PC-3 (cell line): ENCODE results near the gene CARMIL1. TPM values are rescaled to one million over a fixed set of nuclear protein-coding genes. Genes with fewer than 3 reads are reported as not detected.

Experiments
- ATAC-seq: fragments of 200-7000 bp; cut with Tn5 transposase; 2 replicates; pipeline ENCODE4 v1.9.1; 2020; ENCODE audit warnings: mild to moderate bottlenecking, moderate library complexity
- BruUV-seq: library from RNA; stranded (reverse); fragments of 400-500 nt; replicated peaks from 2 replicates; lab custom pipeline; 2021; lab: Mats Ljungman, UMichigan
- CTCF ChIA-PET: fragments of 300-600 bp; sonication (Branson Sonifier 250); formaldehyde crosslinking; loops from one replicate; lab custom pipeline; 2022; ENCODE audit warnings: antibody characterized with exemption; lab: Charles Lee
- POLR2A ChIA-PET: fragments of 300-600 bp; sonication (Branson Sonifier 250); formaldehyde crosslinking; loops from one replicate; lab custom pipeline; 2022; ENCODE audit warnings: antibody characterized with exemption; ENCODE audit not compliant: unreplicated experiment; lab: Charles Lee
- DNase-seq: peaks from one replicate; pipeline ENCODE4 v3.0.0-alpha.2; 2015
- H2AFZ ChIP-seq: fragments of 300-600 bp; sonication (generic); 2 replicates; pipeline ENCODE4 v1.6.0; 2016; ENCODE audit warnings: antibody characterized with exemption, low read length
- H3F3A ChIP-seq: fragments of 300-600 bp; sonication (generic); one replicate; pipeline ENCODE4 v1.6.0; 2017; ENCODE audit warnings: antibody characterized with exemption, low read length, control low read depth, mild to moderate bottlenecking; ENCODE audit not compliant: unreplicated experiment
- H3K27ac ChIP-seq: fragments of 300-600 bp; sonication (generic); 2 replicates; pipeline ENCODE4 v1.5.1; 2016; ENCODE audit warnings: mild to moderate bottlenecking, low read length
- H3K27me3 ChIP-seq: fragments of 300-600 bp; sonication (generic); 2 replicates; pipeline ENCODE4 v1.6.1; 2016; ENCODE audit warnings: low read length, mixed read lengths
- H3K36me3 ChIP-seq: fragments of 300-600 bp; sonication (generic); 2 replicates; pipeline ENCODE4 v1.6.1; 2016; ENCODE audit warnings: low read depth, mixed run types, low read length, mixed read lengths
- H3K4me1 ChIP-seq: fragments of 300-600 bp; sonication (generic); 2 replicates; pipeline ENCODE4 v1.5.1; 2016; ENCODE audit warnings: low read length; ENCODE audit not compliant: insufficient read depth
- H3K4me2 ChIP-seq: fragments of 300-600 bp; sonication (generic); 2 replicates; pipeline ENCODE4 v1.6.0; 2016; ENCODE audit warnings: low read length
- H3K4me3 ChIP-seq: fragments of 300-600 bp; sonication (generic); 2 replicates; pipeline ENCODE4 v1.5.1; 2016; ENCODE audit warnings: mild to moderate bottlenecking, low read length, mixed read lengths
- H3K79me2 ChIP-seq: fragments of 300-600 bp; sonication (generic); 2 replicates; pipeline ENCODE4 v1.6.1; 2017; ENCODE audit warnings: low read length, mixed read lengths
- H3K9ac ChIP-seq: fragments of 300-600 bp; sonication (generic); 2 replicates; pipeline ENCODE4 v1.6.0; 2016; ENCODE audit warnings: mild to moderate bottlenecking, low read length
- H3K9me2 ChIP-seq: fragments of 300-600 bp; sonication (generic); replicated peaks from 2 replicates; pipeline ENCODE4 v1.6.1; 2016; ENCODE audit warnings: mixed run types, low read length, mixed read lengths
- H3K9me3 ChIP-seq: fragments of 300-600 bp; sonication (generic); 2 replicates; pipeline ENCODE4 v1.6.1; 2016; ENCODE audit warnings: low read length, mixed read lengths
- H4K20me1 ChIP-seq: fragments of 300-600 bp; sonication (generic); 2 replicates; pipeline ENCODE4 v1.6.1; 2016; ENCODE audit warnings: low read length, mixed read lengths
- EZH2 ChIP-seq: fragments of 300-600 bp; sonication (generic); IDR thresholded peaks from one replicate; pipeline ENCODE4 v1.6.1; 2017; ENCODE audit warnings: antibody characterized with exemption, mild to moderate bottlenecking, low read length; ENCODE audit not compliant: unreplicated experiment
- EZH2phosphoT487 ChIP-seq: fragments of 300-600 bp; sonication (generic); IDR thresholded peaks from 2 replicates; pipeline ENCODE4 v1.6.1; 2018; ENCODE audit warnings: mild to moderate bottlenecking, antibody characterized with exemption, low read length, borderline replicate concordance
- intact Hi-C: fragments of 100-400 bp; cut with micrococcal nuclease; formaldehyde crosslinking; loops from 2 replicates; pipeline ENCODE4 v1.9.0; 2023
- total RNA-seq: library from RNA; depleted of rRNA; stranded (reverse); fragments of >200 nt; gene quantifications from 2 replicates; pipeline ENCODE4 v1.2.3, GENCODE V29; 2014
- TF ChIP-seq, protein P1 (sequence below): fragments of 300-600 bp; sonication (generic); conservative IDR thresholded peaks from 2 replicates; pipeline ENCODE4 v1.5.1; 2017; ENCODE audit warnings: antibody characterized with exemption, low read depth, mild to moderate bottlenecking, low read length

CARMIL1 gene
- total RNA-seq, 1 experiment from 2014 or later = 22.0 TPM

DNA sequence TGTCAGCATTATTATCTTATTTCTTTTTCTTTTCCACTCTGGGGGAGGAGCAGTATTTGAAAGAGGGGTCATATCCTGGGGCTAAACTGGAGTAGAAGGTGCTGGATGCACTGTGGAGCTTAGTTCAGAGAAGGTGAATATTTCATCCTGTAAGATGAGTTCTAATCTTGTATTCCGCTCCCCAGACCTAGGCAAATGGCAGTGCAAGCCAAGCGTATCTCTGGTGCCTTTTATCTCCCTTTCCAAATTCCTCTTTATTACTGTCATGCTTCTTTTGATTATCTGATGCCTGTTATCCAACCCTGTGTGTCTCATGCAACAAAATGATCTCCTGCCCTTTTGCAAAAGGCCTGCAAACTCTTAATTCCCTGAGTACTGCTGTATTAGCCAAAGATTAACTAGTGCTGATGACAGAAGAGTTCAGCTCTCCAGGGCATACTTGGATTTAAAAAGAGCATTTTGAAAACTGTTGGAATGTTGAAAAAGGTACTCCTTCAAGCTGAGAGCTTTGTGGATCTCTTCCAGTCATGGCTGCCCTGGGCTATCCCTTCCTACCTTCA, 138.0 kb downstream of the CARMIL1 start:
- no peak overlapping the region for H3K27ac ChIP-seq
- ChIA-PET CTCF (interaction anchor here (0.6 kb wide), 1 partner anchor 1696 kb away, joined by 4 read pairs; no protein-coding TSS in a partner anchor), POLR2A (interaction anchor here (0.5 kb wide), 1 partner anchor 138 kb away, joined by 18 read pairs; the partner anchor contains the start of gene CARMIL1)
- no peak overlapping the region for H2AFZ ChIP-seq
- intact Hi-C loops = no loop called here
- DNase-seq = no peak
- no peak overlapping the region for H3K4me3 ChIP-seq
- H3K9me3 ChIP-seq = no peaks in the 10 kb centered on the region
- TF ChIP-seq, protein P1, sequence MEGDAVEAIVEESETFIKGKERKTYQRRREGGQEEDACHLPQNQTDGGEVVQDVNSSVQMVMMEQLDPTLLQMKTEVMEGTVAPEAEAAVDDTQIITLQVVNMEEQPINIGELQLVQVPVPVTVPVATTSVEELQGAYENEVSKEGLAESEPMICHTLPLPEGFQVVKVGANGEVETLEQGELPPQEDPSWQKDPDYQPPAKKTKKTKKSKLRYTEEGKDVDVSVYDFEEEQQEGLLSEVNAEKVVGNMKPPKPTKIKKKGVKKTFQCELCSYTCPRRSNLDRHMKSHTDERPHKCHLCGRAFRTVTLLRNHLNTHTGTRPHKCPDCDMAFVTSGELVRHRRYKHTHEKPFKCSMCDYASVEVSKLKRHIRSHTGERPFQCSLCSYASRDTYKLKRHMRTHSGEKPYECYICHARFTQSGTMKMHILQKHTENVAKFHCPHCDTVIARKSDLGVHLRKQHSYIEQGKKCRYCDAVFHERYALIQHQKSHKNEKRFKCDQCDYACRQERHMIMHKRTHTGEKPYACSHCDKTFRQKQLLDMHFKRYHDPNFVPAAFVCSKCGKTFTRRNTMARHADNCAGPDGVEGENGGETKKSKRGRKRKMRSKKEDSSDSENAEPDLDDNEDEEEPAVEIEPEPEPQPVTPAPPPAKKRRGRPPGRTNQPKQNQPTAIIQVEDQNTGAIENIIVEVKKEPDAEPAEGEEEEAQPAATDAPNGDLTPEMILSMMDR = no peak
- TF ChIP-seq EZH2 = no peak
- no peak for TF ChIP-seq EZH2phosphoT487
- H4K20me1 ChIP-seq = no peaks in the 10 kb centered on the region
- H3K36me3 ChIP-seq = no peaks in the 10 kb centered on the region
- no TSS peak for BruUV-seq
- no peak overlapping the region for H3K9ac ChIP-seq
- no peaks in the 10 kb centered on the region for H3K9me2 ChIP-seq
- no peak overlapping the region for H3K4me2 ChIP-seq
- H3K27me3 ChIP-seq = no peaks in the 10 kb centered on the region
- peaks cover 15% of the 10 kb centered on the region for H3K79me2 ChIP-seq
- peaks cover 22% of the 10 kb centered on the region for H3K4me1 ChIP-seq
- H3F3A ChIP-seq = peaks cover 3% of the 10 kb centered on the region
- no peak for ATAC-seq

DNA sequence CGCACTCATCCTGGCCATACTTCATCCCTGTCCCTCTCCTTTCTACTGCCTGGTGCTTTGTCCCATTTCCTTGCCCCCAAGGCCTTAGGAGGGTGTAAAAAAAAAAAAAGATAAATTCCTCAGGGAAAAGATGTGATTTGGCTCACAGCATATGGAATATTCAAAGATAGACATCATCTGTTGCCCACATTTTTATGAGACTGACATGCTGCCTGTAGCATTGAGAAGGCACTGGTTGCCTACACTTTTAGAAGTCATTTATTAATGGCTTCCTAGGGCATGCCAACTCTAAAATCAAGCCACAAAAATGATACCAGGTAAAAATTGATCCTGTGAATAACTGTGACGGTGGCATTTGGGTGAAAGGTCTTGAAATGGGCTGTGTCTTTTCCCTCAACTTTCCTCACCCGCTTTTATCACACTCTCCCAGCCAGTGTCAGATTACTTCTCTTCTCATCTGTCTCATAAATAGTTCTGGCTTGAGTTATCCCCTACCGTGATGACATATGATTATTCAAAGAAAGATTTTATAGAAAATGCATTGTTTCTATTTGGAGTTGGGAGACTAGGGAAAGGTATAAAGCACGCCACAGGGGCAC, 139.4 kb downstream of the CARMIL1 start:
- H3K4me2 ChIP-seq = peak overlapping the region; percentile 36
- no peak overlapping the region for H2AFZ ChIP-seq
- H3K9ac ChIP-seq = no peak overlapping the region
- peaks cover 22% of the 10 kb centered on the region for H3K4me1 ChIP-seq
- TF ChIP-seq, protein P1 = no peak
- no peak for TF ChIP-seq EZH2phosphoT487
- TF ChIP-seq EZH2 = no peak
- H3K79me2 ChIP-seq = peaks cover 15% of the 10 kb centered on the region
- no TSS peak for BruUV-seq
- H3K9me2 ChIP-seq = no peaks in the 10 kb centered on the region
- ChIA-PET POLR2A (no interaction called here), CTCF (no interaction called here)
- DNase-seq = peak; percentile 62
- H3K27ac ChIP-seq = peak overlapping the region; percentile 31
- H3K27me3 ChIP-seq = no peaks in the 10 kb centered on the region
- peak; percentile 81 for ATAC-seq
- intact Hi-C loops = no loop called here
- H4K20me1 ChIP-seq = no peaks in the 10 kb centered on the region
- H3K4me3 ChIP-seq = no peak overlapping the region
- no peaks in the 10 kb centered on the region for H3K9me3 ChIP-seq
- H3K36me3 ChIP-seq = no peaks in the 10 kb centered on the region
- peaks cover 3% of the 10 kb centered on the region for H3F3A ChIP-seq

DNA sequence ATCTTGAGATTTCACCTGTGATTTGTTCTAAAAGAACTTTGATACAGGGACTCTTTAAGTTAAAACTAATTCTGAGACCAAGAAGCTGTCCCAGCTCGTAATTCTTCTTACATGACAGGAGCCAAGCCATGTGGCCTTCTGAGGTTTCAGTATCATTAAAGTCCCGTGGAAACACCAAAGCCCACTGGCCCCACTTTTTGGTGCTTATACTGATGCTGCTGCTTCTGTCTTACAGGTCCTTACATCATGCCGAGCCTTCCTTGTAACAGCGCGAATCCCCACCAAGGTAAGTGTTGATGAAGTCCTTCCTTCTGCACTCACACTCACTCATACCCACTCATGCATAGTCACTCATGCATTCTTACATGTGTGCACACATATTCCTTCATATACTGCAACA, 140.7 kb downstream of the CARMIL1 start:
- Histone ChIP-seq H3K27ac (no peak overlapping the region), H3K9me3 (no peaks in the 10 kb centered on the region), H3K27me3 (no peaks in the 10 kb centered on the region), H3K4me2 (no peak overlapping the region), H3K4me3 (no peak overlapping the region), H4K20me1 (no peaks in the 10 kb centered on the region), H3K79me2 (peaks cover 15% of the 10 kb centered on the region), H3K36me3 (no peaks in the 10 kb centered on the region), H3K9ac (no peak overlapping the region), H2AFZ (no peak overlapping the region), H3K4me1 (peaks cover 22% of the 10 kb centered on the region), H3F3A (peaks cover 3% of the 10 kb centered on the region), H3K9me2 (no peaks in the 10 kb centered on the region)
- DNase-seq (no peak), ATAC-seq (no peak)
- TF ChIP-seq, protein P1 = no peak
- TF ChIP-seq EZH2 (no peak), EZH2phosphoT487 (no peak)
- POLR2A ChIA-PET = no interaction called here
- BruUV-seq = no TSS peak
- CTCF ChIA-PET = interaction anchor here (0.6 kb wide), 1 partner anchor 15 kb away, joined by 4 read pairs; no protein-coding TSS in a partner anchor
- intact Hi-C loops = no loop called here
